GM12878 (cell line): Measurements from ENCODE around the gene SLU7.

Experiments used
- CHD2 ChIP-seq: IDR thresholded peaks from 2 replicates; pipeline ENCODE4 v1.6.1; 2011; ENCODE audit warnings: low read depth, low read length, improper control_type of control experiment, borderline replicate concordance
- CHD4 ChIP-seq: fragments of 200-600 bp; sonication (generic); IDR thresholded peaks from 2 replicates; pipeline ENCODE4 v1.6.1; 2016; ENCODE audit warnings: mild to moderate bottlenecking
- TAF1 ChIP-seq: IDR thresholded peaks from 2 replicates; pipeline ENCODE4 v1.6.1; 2011; ENCODE audit warnings: mild to moderate bottlenecking, low read depth, low read length, borderline replicate concordance
- ZBED1 ChIP-seq: IDR thresholded peaks from 2 replicates; pipeline ENCODE4 v1.6.1; 2016; ENCODE audit warnings: borderline replicate concordance
- TF ChIP-seq, protein P1 (sequence below): IDR thresholded peaks from 2 replicates; pipeline ENCODE4 v1.6.1; 2012; ENCODE audit warnings: low read length, inconsistent platforms
- TF ChIP-seq, protein P2 (sequence below), 3 experiments: IDR thresholded peaks in 2 of 3; conservative IDR thresholded peaks in 1 of 3; 2 replicates each; pipeline ENCODE4 v1.5.1; 2011; ENCODE audit warnings: low read depth in 3 of 3, low read length in 3 of 3, mild to moderate bottlenecking in 3 of 3, control low read depth in 2 of 3, moderate library complexity in 2 of 3, inconsistent platforms in 1 of 3, mixed read lengths in 1 of 3; ENCODE audit not compliant: control insufficient read depth in 2 of 3, insufficient read depth in 1 of 3; ENCODE audit errors: extremely low read depth in 1 of 3
- TF ChIP-seq, protein P3 (sequence below): IDR thresholded peaks from 2 replicates; pipeline ENCODE4 v1.6.1; 2012; ENCODE audit warnings: low read depth, low read length, improper control_type of control experiment

DNA sequence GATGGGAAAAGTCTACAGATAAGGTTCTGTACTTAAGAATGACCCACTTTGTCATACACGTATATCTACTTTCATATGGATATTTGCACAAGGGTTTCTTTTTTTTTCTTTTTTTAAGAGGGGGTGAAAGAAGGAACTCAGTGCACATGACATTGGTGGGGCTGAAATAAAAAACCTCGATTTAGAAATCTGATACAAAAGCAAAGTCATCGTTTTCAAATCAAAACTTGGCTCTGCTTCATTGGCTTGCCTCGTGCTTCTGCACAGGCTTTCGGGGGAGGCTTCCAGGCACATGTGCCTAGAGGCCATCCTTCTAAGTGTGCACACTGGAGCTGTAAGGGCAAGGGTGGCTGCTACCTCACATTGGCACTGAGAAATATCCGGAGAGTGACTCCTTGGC is 33.9 kb upstream of the SLU7 start:
- no peak for TF ChIP-seq CHD4
- no peak for TF ChIP-seq CHD2
- TF ChIP-seq TAF1: no peak
- TF ChIP-seq, protein P1, sequence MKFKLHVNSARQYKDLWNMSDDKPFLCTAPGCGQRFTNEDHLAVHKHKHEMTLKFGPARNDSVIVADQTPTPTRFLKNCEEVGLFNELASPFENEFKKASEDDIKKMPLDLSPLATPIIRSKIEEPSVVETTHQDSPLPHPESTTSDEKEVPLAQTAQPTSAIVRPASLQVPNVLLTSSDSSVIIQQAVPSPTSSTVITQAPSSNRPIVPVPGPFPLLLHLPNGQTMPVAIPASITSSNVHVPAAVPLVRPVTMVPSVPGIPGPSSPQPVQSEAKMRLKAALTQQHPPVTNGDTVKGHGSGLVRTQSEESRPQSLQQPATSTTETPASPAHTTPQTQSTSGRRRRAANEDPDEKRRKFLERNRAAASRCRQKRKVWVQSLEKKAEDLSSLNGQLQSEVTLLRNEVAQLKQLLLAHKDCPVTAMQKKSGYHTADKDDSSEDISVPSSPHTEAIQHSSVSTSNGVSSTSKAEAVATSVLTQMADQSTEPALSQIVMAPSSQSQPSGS: no peak
- TF ChIP-seq, protein P2, sequence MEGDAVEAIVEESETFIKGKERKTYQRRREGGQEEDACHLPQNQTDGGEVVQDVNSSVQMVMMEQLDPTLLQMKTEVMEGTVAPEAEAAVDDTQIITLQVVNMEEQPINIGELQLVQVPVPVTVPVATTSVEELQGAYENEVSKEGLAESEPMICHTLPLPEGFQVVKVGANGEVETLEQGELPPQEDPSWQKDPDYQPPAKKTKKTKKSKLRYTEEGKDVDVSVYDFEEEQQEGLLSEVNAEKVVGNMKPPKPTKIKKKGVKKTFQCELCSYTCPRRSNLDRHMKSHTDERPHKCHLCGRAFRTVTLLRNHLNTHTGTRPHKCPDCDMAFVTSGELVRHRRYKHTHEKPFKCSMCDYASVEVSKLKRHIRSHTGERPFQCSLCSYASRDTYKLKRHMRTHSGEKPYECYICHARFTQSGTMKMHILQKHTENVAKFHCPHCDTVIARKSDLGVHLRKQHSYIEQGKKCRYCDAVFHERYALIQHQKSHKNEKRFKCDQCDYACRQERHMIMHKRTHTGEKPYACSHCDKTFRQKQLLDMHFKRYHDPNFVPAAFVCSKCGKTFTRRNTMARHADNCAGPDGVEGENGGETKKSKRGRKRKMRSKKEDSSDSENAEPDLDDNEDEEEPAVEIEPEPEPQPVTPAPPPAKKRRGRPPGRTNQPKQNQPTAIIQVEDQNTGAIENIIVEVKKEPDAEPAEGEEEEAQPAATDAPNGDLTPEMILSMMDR (IDR thresholded peaks at IDR 0.05 in 2 of 3, conservative IDR thresholded peaks at IDR 0.05 in 1 of 3; ENCODE audit: control insufficient read depth in 2 of 3, extremely low read depth in 1 of 3, insufficient read depth in 1 of 3, low read depth in 3 of 3, low read length in 3 of 3): no peak
- TF ChIP-seq, protein P3, sequence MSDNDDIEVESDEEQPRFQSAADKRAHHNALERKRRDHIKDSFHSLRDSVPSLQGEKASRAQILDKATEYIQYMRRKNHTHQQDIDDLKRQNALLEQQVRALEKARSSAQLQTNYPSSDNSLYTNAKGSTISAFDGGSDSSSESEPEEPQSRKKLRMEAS: peak; percentile 72
- TF ChIP-seq ZBED1: no peak
